ENCODE measurements around the gene C2CD4A.

Gene C2CD4A

DNA sequence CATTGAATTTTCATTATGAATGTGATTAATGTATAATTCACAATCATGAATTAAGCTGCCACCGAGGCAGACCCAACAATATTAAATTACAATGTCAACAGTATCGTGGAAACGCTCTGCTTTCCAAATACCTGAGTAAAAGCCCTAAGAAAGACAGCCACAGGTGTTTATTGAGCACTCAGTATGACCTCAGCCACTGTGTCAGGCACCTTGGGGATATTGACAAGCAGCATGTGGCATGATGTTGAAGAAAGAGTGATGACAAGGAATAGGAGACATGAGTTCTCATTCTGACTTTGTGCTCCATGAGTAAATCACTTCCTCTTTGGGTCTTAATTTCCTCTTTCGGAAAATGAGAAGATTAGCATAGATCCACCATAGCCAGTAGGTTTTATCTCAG lies 12.8 kb downstream of the C2CD4A start:
- Histone ChIP-seq H3K36me3 (ENCODE audit: control insufficient read depth in 2 of 2, insufficient read depth in 2 of 2, low read length in 2 of 2) (no peaks in the 10 kb centered on the region), H3K4me3 (ENCODE audit: low read length in 2 of 2) (no peak overlapping the region), H3K27ac (ENCODE audit: low read depth in 2 of 2, low read length in 2 of 2) (no peak overlapping the region), H3K4me1 (ENCODE audit: control insufficient read depth in 2 of 2, insufficient read depth in 2 of 2, low read length in 2 of 2) (peaks cover 0 to 4% of the 10 kb centered on the region in 2 donors), H3K9ac (ENCODE audit: low read depth in 1 of 2, low read length in 2 of 2) (no peak overlapping the region), H3K9me3 (ENCODE audit: control insufficient read depth in 2 of 2, low read length in 2 of 2) (no peaks in the 10 kb centered on the region), H3K27me3 (ENCODE audit: control insufficient read depth in 2 of 2, insufficient read depth in 2 of 2, low read length in 2 of 2) (no peaks in the 10 kb centered on the region)

DNA sequence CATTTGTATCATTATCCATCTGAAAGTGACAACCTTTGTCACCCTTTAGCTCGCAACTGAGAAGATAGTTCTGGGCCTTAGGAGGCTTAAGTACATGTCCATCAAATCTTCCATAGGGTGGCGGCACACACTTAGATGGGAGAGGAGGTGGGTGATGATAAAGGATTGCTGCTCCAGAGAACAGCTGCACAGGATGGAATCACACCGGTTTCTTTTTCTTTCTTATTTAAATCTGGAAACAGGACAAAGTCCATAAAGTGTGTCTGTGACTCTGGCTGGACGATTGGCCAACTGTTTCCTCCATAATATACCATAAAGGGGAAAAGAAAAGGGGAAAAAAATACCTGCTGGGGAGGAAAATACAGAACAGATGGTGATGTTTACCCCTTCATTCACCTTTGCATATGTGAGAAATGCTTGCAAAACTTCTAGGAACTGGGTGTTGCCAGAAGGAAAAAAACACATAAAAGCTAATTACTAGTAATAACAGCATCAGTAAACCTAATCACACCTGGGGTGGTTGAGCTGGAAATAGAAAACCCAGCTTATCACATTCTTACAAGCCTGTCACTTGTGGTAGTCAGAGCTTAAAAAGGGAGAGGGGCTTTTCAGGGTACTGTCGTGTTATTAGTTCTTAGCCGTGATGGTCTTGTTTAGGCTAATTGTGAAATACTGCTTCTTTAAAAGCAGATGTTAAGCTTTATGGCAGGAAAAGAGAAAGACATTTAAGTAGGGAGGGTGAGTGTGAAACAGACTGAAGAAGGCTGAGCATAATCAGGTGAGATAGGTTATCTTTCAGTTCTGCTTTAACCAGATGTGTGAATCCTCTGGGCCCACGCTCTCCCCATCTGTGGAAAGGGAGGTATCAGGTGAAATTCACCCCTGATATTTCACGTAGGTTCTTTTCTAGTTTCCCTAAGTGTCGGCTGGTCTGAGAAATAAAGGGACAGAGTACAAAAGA lies 16.7 kb downstream of the C2CD4A start:
- no peaks in the 10 kb centered on the region for H3K9me3 ChIP-seq (ENCODE audit: control insufficient read depth in 2 of 2, low read length in 2 of 2)
- peaks cover 0 to 8% of the 10 kb centered on the region in 2 donors for H3K4me1 ChIP-seq (ENCODE audit: control insufficient read depth in 2 of 2, insufficient read depth in 2 of 2, low read length in 2 of 2)
- H3K27ac ChIP-seq (ENCODE audit: low read depth in 2 of 2, low read length in 2 of 2), result no peak overlapping the region
- no peaks in the 10 kb centered on the region for H3K36me3 ChIP-seq (ENCODE audit: control insufficient read depth in 2 of 2, insufficient read depth in 2 of 2, low read length in 2 of 2)
- no peak overlapping the region for H3K4me3 ChIP-seq (ENCODE audit: low read length in 2 of 2)
- no peak overlapping the region for H3K9ac ChIP-seq (ENCODE audit: low read depth in 1 of 2, low read length in 2 of 2)
- no peaks in the 10 kb centered on the region for H3K27me3 ChIP-seq (ENCODE audit: control insufficient read depth in 2 of 2, insufficient read depth in 2 of 2, low read length in 2 of 2)

DNA sequence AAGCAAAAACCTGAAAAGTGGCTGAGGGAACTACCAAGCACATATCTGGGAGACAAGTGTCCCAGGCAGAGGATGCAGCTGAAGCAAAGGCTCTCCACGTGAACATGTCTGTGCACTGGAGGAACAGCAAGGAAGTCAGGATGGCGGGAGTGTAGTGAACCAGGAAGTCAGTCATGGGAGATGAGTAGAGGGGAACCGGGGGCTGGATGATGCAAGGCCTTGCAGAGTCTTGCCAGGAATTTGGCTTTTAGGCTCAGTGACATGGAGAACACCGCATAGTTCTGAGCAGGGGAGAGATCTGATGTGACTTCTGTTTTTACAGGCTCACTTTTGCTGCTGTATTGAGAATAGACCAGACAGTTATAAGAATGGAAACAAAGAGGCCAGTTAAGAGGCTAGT lies 19.0 kb downstream of the C2CD4A start:
- Histone ChIP-seq H3K27ac (ENCODE audit: low read depth in 2 of 2, low read length in 2 of 2) (no peak overlapping the region), H3K9ac (ENCODE audit: low read depth in 1 of 2, low read length in 2 of 2) (no peak overlapping the region), H3K4me1 (ENCODE audit: control insufficient read depth in 2 of 2, insufficient read depth in 2 of 2, low read length in 2 of 2) (peaks cover 0 to 10% of the 10 kb centered on the region in 2 donors), H3K4me3 (ENCODE audit: low read length in 2 of 2) (no peak overlapping the region), H3K36me3 (ENCODE audit: control insufficient read depth in 2 of 2, insufficient read depth in 2 of 2, low read length in 2 of 2) (no peaks in the 10 kb centered on the region), H3K9me3 (ENCODE audit: control insufficient read depth in 2 of 2, low read length in 2 of 2) (no peaks in the 10 kb centered on the region), H3K27me3 (ENCODE audit: control insufficient read depth in 2 of 2, insufficient read depth in 2 of 2, low read length in 2 of 2) (no peaks in the 10 kb centered on the region)

DNA sequence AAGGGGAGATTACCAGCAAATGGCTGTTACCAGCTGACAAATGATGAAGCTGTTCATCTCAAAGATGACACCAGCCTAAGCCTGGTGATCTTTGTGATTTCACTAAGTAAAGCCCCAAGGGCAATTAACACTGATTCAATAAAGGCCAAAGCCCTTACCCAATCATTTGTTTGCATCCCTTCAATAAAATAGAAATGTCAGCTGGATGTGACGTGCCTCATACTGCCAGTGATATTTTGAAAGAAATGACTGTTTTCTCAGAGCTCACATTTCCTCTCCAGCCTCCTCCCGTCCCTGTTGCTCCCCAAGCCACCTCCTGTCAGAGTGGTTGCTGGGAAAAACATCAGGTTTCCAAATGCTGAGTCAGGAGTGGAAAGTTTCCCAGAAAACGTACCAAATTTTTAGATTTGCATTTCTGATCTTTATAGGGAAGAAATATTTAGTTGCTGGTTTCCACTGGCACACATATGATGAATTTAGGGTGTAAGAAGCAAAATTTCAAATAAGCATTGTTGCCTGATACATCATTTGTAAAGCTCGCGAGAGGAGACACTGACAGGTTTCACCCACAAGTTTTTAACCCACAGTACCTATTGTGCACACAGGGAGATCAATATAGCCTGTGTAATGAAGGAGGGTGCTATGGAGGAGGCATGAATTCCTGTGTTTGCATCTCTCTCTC lies 21.0 kb downstream of the C2CD4A start:
- peaks cover 0 to 10% of the 10 kb centered on the region in 2 donors for H3K4me1 ChIP-seq (ENCODE audit: control insufficient read depth in 2 of 2, insufficient read depth in 2 of 2, low read length in 2 of 2)
- H3K36me3 ChIP-seq (ENCODE audit: control insufficient read depth in 2 of 2, insufficient read depth in 2 of 2, low read length in 2 of 2), result no peaks in the 10 kb centered on the region
- no peak overlapping the region for H3K4me3 ChIP-seq (ENCODE audit: low read length in 2 of 2)
- H3K9me3 ChIP-seq (ENCODE audit: control insufficient read depth in 2 of 2, low read length in 2 of 2), result no peaks in the 10 kb centered on the region
- H3K27ac ChIP-seq (ENCODE audit: low read depth in 2 of 2, low read length in 2 of 2), result no peak overlapping the region
- no peaks in the 10 kb centered on the region for H3K27me3 ChIP-seq (ENCODE audit: control insufficient read depth in 2 of 2, insufficient read depth in 2 of 2, low read length in 2 of 2)
- no peak overlapping the region for H3K9ac ChIP-seq (ENCODE audit: low read depth in 1 of 2, low read length in 2 of 2)

DNA sequence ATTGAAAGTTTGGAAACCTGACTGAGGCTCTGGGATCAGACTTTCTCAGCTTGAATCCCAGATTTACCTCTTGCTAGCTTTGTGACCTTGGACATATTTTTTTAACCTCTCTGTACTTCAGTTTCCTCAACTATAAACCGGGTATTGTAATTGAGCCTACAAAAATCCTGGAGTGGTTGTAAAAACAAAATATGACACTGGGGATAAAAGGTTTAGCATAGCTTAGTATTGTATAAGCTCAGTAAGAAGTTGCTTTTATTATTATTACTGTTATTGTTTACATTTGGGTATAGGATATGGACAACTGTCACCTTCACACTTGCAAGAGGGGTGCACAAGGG lies 21.5 kb downstream of the C2CD4A start:
- no peaks in the 10 kb centered on the region for H3K27me3 ChIP-seq (ENCODE audit: control insufficient read depth in 2 of 2, insufficient read depth in 2 of 2, low read length in 2 of 2)
- no peak overlapping the region for H3K9ac ChIP-seq (ENCODE audit: low read depth in 1 of 2, low read length in 2 of 2)
- H3K9me3 ChIP-seq (ENCODE audit: control insufficient read depth in 2 of 2, low read length in 2 of 2), result no peaks in the 10 kb centered on the region
- H3K4me1 ChIP-seq (ENCODE audit: control insufficient read depth in 2 of 2, insufficient read depth in 2 of 2, low read length in 2 of 2), result peaks cover 0 to 6% of the 10 kb centered on the region in 2 donors
- H3K27ac ChIP-seq (ENCODE audit: low read depth in 2 of 2, low read length in 2 of 2), result no peak overlapping the region
- no peak overlapping the region for H3K4me3 ChIP-seq (ENCODE audit: low read length in 2 of 2)
- H3K36me3 ChIP-seq (ENCODE audit: control insufficient read depth in 2 of 2, insufficient read depth in 2 of 2, low read length in 2 of 2), result no peaks in the 10 kb centered on the region

DNA sequence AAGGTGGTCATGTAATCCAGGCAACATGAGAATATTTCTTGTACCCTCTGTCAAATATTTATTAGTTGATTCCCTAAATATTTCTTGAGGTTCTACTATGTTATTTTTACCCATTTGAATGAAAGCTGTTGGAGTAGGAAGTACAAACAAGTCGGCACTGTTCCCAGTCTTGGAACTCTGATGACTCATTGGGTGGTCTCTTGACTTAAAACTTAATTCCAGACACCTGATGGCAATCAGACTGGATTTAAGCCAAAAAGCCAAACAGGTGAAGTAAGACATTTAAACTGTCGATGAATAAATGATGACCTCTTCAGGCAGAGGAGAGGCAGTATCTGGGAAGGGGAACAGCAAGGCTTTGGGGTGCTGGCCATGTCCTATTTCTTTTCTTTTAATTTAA lies 22.8 kb downstream of the C2CD4A start:
- H3K36me3 ChIP-seq (ENCODE audit: control insufficient read depth in 2 of 2, insufficient read depth in 2 of 2, low read length in 2 of 2), result no peaks in the 10 kb centered on the region
- H3K4me1 ChIP-seq (ENCODE audit: control insufficient read depth in 2 of 2, insufficient read depth in 2 of 2, low read length in 2 of 2), result peaks cover 0 to 6% of the 10 kb centered on the region in 2 donors
- no peak overlapping the region for H3K27ac ChIP-seq (ENCODE audit: low read depth in 2 of 2, low read length in 2 of 2)
- no peaks in the 10 kb centered on the region for H3K27me3 ChIP-seq (ENCODE audit: control insufficient read depth in 2 of 2, insufficient read depth in 2 of 2, low read length in 2 of 2)
- no peaks in the 10 kb centered on the region for H3K9me3 ChIP-seq (ENCODE audit: control insufficient read depth in 2 of 2, low read length in 2 of 2)
- no peak overlapping the region for H3K4me3 ChIP-seq (ENCODE audit: low read length in 2 of 2)
- no peak overlapping the region for H3K9ac ChIP-seq (ENCODE audit: low read depth in 1 of 2, low read length in 2 of 2)

DNA sequence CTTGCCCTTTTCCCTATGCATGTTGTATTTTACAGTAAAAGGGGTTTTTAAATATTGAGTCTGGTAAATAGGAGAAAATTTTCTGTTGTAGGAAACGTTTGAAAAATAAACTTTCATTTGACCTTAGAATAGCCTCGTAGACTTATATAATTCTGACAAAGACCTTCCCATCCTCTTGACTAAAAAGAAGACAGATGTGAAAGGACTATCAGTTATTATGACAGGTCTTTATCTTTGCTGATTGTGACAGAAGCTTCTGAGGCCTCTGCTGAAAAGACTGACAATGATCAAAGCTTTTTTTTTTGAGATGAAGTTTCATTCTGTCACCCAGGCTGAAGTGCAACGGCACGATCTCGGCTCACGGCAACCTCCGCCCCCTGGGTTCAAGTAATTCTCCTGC lies 24.2 kb downstream of the C2CD4A start:
- peaks cover 0 to 6% of the 10 kb centered on the region in 2 donors for H3K4me1 ChIP-seq (ENCODE audit: control insufficient read depth in 2 of 2, insufficient read depth in 2 of 2, low read length in 2 of 2)
- no peaks in the 10 kb centered on the region for H3K36me3 ChIP-seq (ENCODE audit: control insufficient read depth in 2 of 2, insufficient read depth in 2 of 2, low read length in 2 of 2)
- H3K4me3 ChIP-seq (ENCODE audit: low read length in 2 of 2), result no peak overlapping the region
- no peaks in the 10 kb centered on the region for H3K27me3 ChIP-seq (ENCODE audit: control insufficient read depth in 2 of 2, insufficient read depth in 2 of 2, low read length in 2 of 2)
- H3K27ac ChIP-seq (ENCODE audit: low read depth in 2 of 2, low read length in 2 of 2), result no peak overlapping the region
- H3K9me3 ChIP-seq (ENCODE audit: control insufficient read depth in 2 of 2, low read length in 2 of 2), result no peaks in the 10 kb centered on the region
- H3K9ac ChIP-seq (ENCODE audit: low read depth in 1 of 2, low read length in 2 of 2), result no peak overlapping the region

DNA sequence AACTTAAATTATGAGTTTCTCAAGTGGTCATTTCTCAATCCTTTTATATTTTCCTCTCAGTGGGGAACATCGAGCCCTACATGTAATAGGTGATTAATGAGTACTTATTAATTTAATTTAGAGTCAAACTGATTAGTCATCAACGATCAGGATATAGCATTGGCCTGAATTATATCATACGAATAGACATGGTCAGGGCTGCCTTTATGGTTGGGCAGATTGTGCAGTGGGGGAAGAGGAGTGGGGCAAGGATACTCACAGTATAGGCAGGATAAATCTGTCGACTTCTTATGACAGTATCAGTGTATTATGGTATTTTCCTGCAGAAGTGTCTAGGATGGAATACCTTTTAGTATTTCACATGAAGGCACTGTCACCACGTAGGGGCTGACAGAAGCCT lies 27.0 kb downstream of the C2CD4A start:
- no peaks in the 10 kb centered on the region for H3K9me3 ChIP-seq (ENCODE audit: control insufficient read depth in 2 of 2, low read length in 2 of 2)
- H3K4me3 ChIP-seq (ENCODE audit: low read length in 2 of 2), result no peak overlapping the region

DNA sequence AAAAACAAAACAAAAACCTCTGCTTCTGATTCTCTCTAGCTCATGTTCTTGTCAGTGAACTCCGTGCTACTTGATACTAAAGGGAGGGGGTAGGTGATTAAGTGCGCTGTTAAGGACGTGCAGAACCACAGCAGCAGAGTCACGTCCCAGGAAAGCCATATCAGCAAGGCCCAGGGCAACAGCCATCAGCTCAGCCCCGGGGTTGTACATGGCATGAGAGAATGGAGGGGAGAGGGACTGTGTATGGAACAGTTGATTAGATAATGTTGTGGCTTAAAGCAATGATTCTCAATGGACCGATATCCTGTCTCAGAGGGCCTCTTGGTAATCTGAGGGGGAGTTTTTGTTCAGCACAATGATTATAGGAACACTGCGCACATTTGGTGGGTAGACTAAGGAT lies 27.6 kb downstream of the C2CD4A start:
- Histone ChIP-seq H3K4me1 (ENCODE audit: control insufficient read depth in 2 of 2, insufficient read depth in 2 of 2, low read length in 2 of 2) (no peaks in the 10 kb centered on the region), H3K9ac (ENCODE audit: low read depth in 1 of 2, low read length in 2 of 2) (no peak overlapping the region), H3K9me3 (ENCODE audit: control insufficient read depth in 2 of 2, low read length in 2 of 2) (no peaks in the 10 kb centered on the region), H3K27ac (ENCODE audit: low read depth in 2 of 2, low read length in 2 of 2) (no peak overlapping the region), H3K36me3 (ENCODE audit: control insufficient read depth in 2 of 2, insufficient read depth in 2 of 2, low read length in 2 of 2) (no peaks in the 10 kb centered on the region), H3K4me3 (ENCODE audit: low read length in 2 of 2) (no peak overlapping the region), H3K27me3 (ENCODE audit: control insufficient read depth in 2 of 2, insufficient read depth in 2 of 2, low read length in 2 of 2) (no peaks in the 10 kb centered on the region)

More for the DNA sequence above, 27.0 kb downstream of the C2CD4A start:
- Histone ChIP-seq H3K4me1 (ENCODE audit: control insufficient read depth in 2 of 2, insufficient read depth in 2 of 2, low read length in 2 of 2) (no peaks in the 10 kb centered on the region), H3K27ac (ENCODE audit: low read depth in 2 of 2, low read length in 2 of 2) (no peak overlapping the region), H3K9ac (ENCODE audit: low read depth in 1 of 2, low read length in 2 of 2) (no peak overlapping the region), H3K27me3 (ENCODE audit: control insufficient read depth in 2 of 2, insufficient read depth in 2 of 2, low read length in 2 of 2) (no peaks in the 10 kb centered on the region), H3K36me3 (ENCODE audit: control insufficient read depth in 2 of 2, insufficient read depth in 2 of 2, low read length in 2 of 2) (no peaks in the 10 kb centered on the region)

DNA sequence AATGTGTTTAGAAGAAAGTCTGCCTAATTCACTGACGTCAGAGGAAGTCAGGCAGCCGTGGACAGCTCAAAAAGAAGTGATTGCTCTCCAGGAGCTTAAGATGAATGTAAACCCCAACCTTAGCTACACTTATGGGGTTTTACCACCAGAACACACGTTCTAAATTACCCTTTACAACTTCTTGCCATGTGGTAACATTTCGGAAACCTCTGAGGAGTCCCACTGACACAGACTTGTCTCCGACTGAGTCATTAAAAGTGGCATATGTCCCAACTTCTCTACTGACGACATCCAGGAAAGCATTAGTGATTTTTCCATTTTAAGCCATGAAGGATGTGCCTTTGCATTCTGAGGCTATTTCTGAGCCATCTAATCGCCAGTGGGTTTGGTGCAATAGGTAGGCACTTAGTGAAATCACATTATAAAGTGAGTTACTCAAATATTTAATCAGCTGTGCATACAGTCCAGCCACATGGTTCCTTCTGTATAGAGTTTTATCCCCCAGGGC lies 32.4 kb downstream of the C2CD4A start:
- Histone ChIP-seq H3K27ac (ENCODE audit: low read depth in 2 of 2, low read length in 2 of 2) (peak overlapping the region in 1 of 2 donors; percentile 19), H3K9ac (ENCODE audit: low read depth in 1 of 2, low read length in 2 of 2) (peak overlapping the region in 1 of 2 donors; percentile 22), H3K36me3 (ENCODE audit: control insufficient read depth in 2 of 2, insufficient read depth in 2 of 2, low read length in 2 of 2) (no peaks in the 10 kb centered on the region), H3K4me3 (ENCODE audit: low read length in 2 of 2) (peak overlapping the region in 1 of 2 donors; percentile 43), H3K27me3 (ENCODE audit: control insufficient read depth in 2 of 2, insufficient read depth in 2 of 2, low read length in 2 of 2) (no peaks in the 10 kb centered on the region), H3K4me1 (ENCODE audit: control insufficient read depth in 2 of 2, insufficient read depth in 2 of 2, low read length in 2 of 2) (no peaks in the 10 kb centered on the region), H3K9me3 (ENCODE audit: control insufficient read depth in 2 of 2, low read length in 2 of 2) (no peaks in the 10 kb centered on the region)

Measured in mucosa of rectum (tissue), 2 donors.